Testis (tissue), 2 donors: ENCODE data around the gene ALPL.

Experiments used
- POLR2A ChIP-seq: fragments of 450-650 bp; IDR thresholded peaks from one replicate; pipeline ENCODE4 v1.6.1; 2017; ENCODE audit warnings: antibody characterized with exemption, mild to moderate bottlenecking, moderate library complexity
- TF ChIP-seq, protein P1 (sequence below), 3 experiments: fragments of 450-650 bp in 2 of 3; fragments of 200-600 bp in 1 of 3; sonication (generic) in 1 of 3; IDR thresholded peaks; one replicate each; pipeline ENCODE4 v1.5.1; 2016 to 2019; ENCODE audit warnings: antibody characterized with exemption in 3 of 3, mild to moderate bottlenecking in 2 of 3, moderate library complexity in 1 of 3

DNA sequence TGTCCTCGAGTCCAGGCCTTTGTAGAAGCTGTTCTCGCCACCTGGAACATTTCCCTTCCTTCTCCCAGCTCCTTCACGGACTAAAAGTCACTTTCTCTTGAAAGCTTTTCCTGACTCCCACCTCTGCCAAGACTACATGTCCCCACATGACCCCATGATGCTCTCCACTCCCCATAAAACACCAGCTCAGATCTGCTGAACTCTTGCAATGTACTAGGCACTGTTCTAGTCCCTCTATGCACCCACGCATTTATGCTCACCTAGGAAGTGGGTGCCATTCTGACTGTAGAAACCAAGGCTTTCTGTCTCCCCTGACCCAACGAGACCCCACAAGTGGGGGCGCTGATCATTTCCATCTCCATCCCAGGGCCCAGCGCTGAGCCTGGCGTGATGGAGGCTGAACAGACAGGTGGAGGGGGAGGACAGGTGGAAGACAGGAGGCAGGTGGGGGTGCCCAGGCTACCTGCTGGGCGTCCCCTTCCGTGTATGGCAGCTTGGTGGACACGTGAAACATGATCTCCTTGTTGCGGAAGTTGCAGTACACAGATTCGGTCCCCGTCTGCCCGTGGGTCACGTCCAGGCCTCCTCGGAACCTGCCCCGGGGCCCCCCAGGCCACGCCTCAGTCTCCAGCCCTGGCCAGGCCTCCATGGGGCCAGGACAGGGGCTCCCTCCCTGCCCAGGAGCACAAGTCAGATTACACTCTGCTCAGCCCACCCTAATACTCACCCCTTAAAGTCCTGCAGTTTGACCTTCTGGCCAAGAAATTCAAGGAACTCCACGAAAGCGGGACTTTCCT is 102.0 kb downstream of the ALPL start:
- TF ChIP-seq POLR2A = no peak
- TF ChIP-seq, protein P1, sequence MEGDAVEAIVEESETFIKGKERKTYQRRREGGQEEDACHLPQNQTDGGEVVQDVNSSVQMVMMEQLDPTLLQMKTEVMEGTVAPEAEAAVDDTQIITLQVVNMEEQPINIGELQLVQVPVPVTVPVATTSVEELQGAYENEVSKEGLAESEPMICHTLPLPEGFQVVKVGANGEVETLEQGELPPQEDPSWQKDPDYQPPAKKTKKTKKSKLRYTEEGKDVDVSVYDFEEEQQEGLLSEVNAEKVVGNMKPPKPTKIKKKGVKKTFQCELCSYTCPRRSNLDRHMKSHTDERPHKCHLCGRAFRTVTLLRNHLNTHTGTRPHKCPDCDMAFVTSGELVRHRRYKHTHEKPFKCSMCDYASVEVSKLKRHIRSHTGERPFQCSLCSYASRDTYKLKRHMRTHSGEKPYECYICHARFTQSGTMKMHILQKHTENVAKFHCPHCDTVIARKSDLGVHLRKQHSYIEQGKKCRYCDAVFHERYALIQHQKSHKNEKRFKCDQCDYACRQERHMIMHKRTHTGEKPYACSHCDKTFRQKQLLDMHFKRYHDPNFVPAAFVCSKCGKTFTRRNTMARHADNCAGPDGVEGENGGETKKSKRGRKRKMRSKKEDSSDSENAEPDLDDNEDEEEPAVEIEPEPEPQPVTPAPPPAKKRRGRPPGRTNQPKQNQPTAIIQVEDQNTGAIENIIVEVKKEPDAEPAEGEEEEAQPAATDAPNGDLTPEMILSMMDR (IDR thresholded peaks at IDR 0.05) = no peak
